GM19452 (cell line): ENCODE measurements around the gene MBD4.

ENCODE experiments used
- ATAC-seq: cut with Tn5 transposase; IDR thresholded peaks from one replicate; pipeline ENCODE4 v1.9.1; 2021; ENCODE audit not compliant: unreplicated experiment

Gene MBD4

DNA sequence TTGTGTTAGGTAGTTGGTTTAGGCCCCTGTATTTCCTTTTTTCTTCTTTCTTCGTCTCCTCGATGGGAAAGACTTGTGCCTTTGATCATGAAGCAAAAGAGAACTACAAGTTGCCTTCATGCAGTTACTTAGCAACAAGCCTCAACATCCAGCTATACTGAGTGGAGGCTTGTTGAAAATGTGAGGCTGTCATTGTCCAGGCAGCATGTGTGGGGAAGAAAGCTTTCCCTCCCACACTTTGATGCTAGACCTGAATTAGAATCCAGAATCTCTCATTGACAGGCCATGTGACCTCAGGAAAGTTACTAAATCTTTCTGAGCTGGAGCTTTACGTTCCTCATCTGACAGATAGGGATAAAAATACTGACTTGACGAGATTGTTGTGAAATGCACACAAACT is 24.0 kb upstream of the MBD4 start:
- no peak for ATAC-seq

DNA sequence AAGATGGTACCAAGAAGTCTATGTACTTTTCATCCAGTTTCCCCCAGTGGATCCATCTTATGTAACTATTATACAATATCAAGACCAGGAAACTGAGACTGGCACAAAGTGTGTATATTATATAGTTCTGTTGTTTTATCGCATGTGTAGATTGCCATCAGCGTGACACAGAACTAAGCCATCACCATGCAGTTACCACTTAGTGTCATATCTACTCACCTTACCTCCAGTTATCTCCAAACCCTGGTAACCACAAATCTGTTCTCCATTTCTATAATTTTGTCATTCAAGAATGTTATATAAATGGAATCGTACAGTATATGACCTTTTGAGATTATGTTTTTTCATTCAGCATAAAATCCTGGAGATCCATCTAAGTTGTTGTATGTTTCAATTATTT is 23.3 kb upstream of the MBD4 start:
- no peak for ATAC-seq

DNA sequence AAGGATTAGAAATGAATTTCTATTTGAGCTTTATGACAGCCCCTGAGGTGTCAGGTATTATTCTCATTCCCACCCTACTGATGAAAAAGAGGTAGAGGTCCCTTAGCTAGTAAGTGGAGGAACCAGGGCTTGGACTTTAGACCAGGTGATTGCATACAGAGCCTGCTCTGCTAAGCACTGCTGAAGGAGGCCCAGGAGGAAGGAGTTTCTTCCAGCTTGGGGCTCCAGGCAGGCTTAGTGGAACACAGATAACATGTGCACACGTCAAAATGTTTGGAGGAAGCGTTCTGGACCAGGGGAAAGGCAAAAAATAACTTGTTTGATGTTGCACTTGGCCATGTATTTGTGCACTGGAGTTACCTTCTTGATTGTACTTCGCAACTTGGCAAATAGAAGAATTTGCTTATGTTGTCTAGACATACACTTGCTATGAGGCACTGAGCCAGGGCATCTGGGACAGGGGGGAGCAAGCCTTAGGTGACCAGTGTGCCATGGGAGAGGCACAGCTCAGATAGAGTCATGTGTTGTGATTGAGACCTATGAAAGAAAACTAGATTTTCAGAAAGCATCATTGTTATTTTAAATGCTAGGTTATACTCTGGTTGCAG is 22.7 kb upstream of the MBD4 start:
- no peak for ATAC-seq

DNA sequence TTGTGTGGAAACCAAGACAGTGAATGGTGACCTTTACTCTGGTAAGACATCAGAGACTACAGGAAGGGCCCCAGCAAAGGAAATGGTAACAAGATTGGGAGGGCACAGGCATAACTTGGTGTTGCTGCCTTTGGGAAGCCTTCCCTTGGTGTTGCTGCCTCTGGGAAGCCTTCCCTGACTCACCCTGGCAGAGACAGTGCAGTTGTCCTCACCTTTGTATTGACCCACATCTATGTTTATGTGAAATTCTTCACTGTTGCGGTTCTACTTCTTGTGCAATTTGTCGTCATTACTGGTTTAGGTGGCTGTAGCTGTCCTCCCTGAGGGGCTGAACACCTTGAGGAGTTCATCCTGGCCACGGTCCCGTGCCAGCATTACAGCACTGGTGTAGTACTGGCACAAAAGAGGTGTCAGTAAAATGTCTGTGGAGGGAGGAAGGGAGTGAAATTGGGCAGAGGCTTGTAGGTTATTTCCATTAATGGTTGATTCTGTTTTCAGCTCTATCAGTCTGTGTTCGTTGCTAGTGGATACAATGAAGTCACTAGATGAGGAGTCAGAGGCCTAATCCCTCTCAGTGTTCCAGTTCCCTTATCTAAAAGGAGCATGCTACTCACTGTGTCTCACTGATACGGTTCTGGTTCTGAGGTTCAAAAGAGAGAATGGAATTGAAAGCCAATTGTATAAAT is 21.9 kb upstream of the MBD4 start:
- no peak for ATAC-seq

DNA sequence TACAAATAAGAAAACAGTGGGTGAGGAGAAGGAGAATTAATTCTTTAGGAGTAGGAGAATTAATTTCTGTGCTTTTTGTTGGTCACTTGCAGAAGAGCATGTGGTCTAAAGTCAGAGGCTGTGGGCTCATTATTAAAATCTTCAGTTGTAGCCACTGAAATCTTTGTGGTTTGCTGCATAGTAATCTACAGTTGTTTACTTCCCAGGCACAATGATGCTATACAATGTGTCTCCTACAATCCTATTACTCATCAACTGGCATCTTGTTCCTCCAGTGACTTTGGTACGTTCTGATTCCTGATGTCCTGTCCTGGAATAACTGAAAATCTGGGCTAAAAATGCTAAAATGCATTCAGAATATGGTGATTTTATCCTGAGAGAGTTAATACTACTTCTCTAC is 21.3 kb upstream of the MBD4 start:
- no peak for ATAC-seq

DNA sequence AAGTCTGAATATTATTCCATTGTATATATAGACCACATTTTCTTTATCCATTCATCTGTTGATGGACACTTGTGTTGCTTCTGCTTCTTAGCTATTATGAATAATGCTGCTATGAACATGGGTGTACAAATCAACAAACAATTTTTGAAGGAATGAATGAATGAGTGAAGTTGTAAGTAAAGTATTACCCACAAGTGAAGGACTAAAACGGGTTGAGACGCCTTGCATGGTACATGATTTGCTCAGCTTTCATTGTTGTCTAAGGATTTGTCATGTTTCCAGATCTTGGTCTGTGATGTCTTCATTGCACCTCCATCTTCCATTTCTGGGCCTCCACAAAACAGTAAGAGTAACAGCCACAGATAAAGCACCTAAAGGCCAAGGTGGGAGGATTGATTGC is 20.8 kb upstream of the MBD4 start:
- no peak for ATAC-seq

DNA sequence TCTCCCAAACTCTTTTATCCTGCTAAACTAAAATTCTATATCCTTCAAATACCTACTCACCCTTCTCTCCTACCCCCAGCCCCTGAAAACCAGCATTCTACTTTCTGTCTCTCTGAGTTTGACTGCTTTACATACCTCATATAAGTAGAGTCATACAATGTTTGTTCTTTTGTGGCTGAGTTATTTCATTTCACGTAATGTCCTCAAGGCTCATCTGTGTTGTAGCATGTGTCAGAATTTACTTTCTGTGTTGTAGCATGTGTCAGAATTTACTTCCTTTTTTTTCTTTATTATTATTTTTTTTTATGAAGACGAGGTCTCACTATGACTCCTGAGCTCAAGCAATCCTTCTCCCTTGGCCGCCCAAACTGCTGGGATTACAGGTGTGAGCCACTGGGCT is 20.4 kb upstream of the MBD4 start:
- no peak for ATAC-seq

DNA sequence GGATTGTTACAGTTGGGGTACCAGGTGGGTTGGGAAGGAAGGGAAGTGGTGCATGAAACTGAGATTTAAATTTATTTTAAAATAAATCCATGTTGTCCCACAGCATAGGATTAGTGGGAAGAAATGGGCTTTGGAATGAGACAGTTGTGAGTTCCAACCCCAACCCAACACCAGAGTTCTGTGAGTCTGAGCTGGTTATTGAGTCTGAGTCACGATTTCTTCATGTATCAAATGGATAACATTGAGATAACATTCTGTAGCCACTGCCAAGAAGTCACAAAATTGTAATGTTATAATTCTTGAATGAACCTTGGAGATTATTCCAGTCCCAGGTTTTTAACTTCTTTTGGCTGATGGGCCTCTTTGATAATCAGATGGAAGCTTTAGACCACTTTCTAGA is 14.0 kb upstream of the MBD4 start:
- ATAC-seq = no peak

DNA sequence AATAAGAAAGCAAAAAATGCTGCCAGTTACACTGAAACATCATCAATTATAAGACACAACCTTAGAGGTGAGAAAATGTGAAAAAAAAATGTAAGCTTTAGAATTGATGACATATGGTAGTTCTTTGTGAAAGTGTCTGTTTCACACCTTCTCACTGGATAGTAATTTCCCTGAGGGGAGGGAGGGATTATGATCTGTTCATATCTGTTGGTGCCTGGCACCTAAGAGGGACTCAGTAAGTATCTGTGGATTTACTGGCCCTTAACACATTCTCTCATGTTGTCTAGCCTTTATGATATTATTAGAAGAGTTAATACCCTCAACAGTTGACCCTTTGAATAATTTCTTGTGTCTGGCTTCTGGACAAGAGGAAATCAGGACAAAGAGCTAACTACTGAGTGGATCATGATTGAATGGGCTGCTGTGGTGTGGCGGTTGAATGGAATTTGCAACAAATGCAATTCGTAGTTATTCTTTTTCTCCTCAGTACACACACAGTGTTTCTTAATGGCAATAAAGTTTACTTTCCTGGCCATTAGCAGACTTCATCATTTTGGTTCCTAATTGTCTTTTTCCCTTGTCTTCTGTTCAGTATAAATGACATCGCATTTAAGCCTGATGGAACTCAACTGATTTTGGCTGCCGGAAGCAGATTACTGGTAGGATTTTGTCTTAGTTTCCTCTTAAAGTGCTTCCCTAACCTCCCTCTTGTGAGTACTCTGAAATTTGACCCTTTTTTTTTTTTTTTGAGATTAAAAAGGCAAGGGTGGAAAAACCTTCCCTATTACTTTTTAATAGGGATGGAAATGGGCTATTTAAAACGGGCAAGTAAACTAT is 9.7 kb upstream of the MBD4 start:
- no peak for ATAC-seq

DNA sequence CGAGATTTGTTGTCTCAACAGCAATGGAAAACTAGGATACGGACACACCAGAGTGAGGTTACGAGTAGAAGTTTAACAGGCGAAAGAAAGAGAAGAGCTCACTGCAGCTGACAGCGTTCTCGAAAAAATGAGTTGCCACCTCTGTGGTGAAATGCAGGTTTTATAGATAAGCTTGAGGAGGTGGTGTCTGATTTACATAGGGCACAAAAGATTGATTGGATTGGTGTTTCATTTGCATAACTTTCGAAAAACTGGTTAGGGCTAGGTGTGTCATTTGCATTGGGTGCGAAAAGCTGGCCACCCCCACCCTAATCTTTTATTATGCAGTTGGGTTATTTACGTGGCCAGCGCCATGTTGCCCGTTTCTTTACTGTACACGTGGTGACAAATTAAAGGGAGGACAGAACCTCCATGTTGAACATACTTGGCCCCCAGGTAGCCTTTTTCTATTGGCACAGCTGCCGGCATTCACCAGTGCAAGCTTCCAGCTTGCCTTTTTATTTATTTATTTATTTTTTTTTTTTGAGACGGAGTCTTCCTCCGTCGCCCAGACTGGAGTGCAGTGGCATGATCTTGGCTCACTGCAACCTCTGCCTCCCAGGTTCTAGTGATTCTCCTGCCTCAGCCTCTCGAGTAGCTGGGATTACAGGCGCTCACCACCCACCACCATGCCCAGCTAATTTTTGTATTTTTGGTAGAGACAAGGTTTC is 8.6 kb upstream of the MBD4 start:
- no peak for ATAC-seq

DNA sequence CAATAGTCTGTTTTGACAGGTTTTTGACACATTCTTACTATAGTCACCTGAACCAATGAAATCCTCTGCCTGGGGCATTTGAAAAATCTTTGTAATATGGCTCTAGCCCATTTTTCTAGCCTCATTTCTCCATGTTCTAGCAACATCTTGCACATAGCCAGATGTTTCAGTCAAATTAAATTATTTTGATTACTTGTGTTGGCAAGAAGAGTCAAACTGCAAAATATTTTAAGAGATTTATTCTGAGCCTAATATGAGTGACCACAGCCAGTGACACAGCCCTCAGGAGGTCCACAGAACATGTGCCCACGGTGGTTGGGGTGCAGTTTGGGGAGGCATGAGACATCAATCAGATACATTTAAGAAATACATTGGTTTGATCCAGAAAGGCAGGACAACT is 7.2 kb upstream of the MBD4 start:
- ATAC-seq = no peak

DNA sequence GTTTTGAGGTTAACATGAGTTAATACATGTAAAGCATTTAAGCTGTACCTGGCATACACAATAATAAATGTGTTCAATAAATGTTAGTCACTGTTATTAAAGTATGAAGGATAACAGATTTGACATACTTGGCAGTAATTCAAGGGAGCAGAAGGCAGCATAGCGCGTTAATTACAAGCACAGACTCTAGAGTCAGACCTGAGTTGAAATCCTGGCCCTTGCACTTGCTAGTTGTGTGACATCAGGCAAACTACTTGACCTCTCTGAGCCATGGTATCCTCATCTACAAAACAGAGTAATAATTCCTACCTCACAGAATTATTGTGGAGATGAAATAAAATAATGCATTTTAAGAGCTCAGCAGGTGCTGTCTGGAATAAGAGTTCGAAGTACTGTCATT is 5.7 kb upstream of the MBD4 start:
- no peak for ATAC-seq

DNA sequence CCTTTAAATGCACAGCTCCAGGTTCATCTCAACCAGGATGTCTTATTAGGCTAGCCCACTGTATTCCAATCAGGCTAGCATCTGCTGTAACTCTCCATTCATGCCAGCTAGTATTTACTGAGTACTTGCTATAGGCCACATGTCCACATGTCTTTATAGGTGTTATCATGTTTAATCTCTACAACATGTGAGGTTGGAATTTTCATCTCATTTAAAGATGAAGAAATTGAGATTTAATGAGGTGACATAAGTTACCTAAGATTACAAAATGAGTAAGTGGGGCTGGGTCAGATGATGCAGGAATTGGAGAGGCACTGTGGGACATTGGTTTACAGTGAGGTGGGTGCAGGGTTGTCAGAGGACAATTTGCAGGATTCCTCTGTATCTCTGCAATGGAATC is 3.2 kb upstream of the MBD4 start:
- no peak for ATAC-seq

DNA sequence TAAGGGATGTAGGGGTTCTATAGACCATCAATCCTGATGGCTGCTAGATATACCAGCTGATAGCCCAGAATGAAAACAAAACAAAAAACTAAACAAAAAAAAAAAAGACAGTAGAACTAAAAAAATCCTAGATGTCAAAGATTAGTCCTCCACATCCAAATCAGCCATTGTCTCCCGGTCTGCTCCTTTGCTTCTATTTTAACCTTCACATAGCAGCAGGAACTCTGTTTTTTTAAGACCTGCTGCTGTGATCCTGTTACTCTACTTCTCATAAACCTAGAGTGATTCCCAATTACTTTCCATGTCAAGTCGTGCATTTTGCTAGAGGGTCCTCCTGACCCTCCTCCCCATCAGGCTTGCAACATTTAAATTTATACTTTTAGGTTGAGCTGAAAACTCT is 2.7 kb upstream of the MBD4 start:
- ATAC-seq = no peak

DNA sequence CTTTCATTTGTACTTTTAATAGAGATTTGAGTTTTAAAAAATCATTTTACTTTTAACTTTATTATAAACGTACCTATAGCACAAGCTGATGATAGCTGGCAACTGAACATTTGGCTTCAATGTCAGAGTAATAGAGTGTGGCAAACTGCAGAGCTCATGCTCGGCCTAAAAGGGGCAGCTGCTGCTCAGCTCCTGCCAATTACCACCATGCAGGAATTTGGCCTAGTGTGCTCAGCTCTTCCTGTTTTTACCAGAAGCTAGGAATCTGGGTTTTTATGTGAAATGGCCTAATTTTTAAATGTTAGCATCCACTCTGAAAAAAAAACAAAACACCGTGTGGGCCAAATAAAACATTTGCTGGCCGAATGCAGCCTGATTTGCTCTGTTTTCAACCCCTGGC is 2.0 kb upstream of the MBD4 start:
- no peak for ATAC-seq

DNA sequence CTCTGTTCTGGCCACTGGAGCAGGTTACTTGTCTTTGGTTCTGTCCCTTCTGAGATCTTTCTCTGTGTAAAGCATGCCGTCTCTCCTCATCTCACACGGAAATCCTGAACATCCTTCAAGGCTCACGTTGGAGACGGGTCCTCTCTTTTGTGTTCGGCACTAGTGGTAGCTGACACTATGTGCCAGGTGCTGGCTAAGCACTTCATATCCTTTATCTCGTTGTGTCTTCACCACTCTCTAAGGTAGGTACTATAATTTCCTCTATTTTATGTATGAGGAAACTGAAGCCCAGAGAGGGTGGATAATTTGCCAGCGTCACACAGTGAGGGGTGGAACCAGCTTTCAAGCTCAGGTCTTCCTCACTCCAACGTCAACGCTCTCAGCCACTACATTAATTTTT is 1.5 kb upstream of the MBD4 start:
- ATAC-seq = no peak

DNA sequence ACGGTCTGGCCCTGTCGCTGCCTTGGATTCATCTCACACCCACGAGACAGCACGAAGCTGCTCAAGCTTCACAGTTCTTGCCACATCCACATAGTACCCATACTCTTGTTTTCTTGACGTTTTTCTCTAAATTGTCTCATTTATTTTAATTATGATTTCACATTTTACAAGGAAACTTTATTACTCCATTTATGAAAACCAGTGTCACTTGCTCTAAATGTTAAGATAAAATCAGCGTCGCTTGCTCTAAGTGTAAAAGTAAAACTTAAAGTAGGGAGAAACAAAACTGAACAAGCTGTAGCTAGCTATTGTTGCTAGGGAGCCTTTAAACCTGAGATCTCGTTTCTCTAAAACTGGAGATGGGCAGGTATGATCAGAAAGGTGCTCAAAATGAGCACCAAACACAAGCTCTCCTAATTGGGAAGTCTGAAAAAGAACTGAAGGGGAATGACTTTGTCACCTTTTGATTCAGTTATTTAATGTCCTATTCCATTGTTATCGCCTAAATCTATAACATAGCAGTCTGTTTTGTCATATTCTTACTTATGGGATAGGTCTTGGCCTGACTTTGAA is 956 bp upstream of the MBD4 start:
- ATAC-seq = no peak

DNA sequence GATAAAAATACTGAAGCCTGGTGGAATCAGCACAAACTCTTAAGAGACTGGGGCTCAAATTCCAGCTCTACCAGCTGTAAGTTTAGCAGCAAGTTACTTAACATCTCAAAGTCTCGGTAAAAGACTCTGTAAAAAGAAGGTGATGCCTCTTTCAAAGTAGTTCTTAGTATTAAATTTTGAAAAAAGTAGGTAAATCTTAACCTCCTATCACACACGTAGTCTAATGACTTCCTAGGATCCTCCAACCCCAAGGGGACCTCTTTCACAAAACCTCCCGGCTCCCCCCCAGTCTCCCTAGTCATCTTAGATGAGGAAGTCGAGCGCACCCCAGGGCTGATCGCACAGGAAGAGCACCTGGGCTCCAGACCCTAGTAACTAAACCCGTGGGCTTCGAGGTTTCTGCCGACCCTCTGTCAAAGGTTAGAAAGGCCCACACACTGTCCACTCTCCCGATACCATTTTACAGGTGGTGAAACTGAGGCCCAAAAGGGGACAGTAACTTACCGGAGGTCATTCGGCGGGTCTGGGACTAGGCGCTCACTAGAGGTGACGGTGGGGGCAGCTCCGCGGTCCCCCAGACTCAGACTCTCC is 427 bp downstream of the MBD4 start:
- ATAC-seq = no peak

DNA sequence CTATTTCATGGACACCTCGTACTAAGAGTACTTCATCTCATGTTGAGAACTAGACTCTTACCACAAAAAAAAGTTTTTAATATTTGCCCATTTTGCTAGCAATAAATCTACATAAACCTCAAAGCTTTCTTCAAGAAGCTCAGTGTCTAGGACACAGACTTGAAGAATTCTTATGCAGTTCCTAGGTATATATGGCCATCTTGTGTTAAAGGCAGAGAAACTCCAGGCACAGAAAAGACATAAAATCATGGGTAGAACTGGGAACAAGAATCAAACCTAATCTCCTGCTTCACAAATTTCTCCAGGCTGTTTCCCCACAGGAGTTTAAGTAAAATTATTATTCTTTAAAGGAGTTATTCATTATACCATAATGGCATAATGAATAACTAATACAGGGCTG is 4.4 kb downstream of the MBD4 start:
- no peak for ATAC-seq

DNA sequence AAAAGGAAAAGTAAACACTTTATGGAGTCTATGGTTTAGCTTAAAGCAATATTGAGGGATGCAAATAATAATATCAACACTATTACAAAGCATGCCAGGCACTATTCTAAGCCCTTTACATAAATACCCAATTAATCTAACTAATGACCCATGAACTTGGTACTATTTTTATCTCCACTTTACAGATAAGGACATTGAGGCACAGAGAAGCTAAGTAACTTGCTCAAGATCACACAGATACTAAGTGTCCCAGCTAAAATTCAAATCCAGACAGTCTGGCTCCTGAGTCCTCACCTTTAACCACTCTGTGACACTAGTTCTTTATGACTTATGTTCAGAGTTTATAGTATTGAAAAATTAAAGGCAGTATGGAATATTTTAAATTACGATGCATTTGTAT is 5.6 kb downstream of the MBD4 start:
- ATAC-seq = no peak

DNA sequence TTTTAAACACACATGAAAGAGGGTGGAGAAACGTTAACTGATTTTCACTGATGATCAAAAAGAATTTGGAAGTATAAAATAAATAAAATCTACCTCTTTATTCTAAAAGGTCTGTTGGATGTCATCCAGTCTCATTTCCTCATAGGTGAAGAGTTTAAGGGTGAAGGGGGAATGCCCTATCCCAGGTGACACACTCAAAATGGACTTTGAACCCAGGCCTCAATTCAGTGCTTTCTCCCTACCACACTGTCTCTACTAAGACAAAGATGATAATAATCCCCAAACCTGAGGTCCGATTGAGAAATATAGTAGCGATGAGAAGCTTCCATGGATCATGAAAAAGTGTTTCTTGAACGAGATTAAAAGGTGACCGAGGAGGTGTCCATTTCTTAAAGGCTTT is 6.2 kb downstream of the MBD4 start:
- no peak for ATAC-seq
